ENCODE measurements around the gene C1orf116.

Gene C1orf116

DNA sequence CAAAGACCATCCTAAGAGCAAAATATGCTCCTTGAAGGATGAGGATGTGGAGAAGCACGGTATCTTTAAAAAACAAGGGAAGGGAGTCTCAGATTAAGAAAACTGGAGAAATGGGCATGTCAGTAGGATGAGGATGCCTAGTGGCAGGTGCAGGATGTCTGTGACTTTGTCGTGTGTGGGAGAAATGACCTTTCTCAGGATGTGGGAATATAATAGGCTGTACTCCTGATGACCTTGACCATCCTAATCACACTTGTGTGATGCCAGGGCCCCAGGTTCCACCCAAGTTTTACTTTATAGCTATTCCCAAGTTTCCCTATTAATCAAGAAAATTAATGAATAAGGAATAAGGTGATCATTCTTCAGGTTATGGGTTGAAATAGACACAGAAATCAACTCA, 12.9 kb downstream of the C1orf116 start:
- no peak for DNase-seq (ENCODE audit: low read depth)

DNA sequence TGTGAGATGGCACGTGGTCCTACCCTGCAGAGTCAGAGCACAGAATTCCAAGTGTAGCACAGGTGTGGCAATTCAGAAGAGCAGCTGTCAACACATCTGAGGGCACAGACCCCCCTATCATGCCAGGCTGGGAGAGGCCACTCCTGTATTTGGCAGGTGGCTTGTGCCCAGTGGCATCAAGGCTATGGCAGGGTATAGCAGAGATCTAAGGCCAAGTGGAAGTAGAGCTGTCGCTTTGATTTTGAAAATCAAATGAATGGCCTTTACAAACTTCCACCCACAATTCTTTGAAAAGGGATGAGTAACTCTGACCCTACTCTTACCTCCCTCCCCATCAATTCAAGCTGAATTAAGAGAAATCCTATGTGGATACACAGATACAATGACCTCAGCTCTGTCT, 13.4 kb downstream of the C1orf116 start:
- no peak for DNase-seq (ENCODE audit: low read depth)

DNA sequence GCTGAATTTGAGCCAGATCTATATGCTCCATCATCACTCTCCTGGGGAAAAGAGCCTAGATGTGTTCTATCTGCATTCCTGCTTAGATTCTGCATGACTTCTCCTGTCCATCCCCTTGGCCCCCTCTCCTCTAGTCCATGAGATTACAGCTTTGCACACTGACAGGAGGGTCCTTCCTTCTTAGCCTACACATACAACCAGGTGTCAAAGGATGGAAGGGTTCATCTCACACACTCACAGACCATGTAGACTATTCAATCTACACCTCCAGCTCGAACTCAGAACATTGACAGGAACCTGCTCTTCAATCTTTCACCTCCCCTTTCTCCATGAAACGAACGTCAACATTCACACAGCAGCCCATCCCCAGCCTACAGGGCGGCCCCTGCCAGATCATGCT, 13.8 kb downstream of the C1orf116 start:
- DNase-seq (ENCODE audit: low read depth) = no peak

DNA sequence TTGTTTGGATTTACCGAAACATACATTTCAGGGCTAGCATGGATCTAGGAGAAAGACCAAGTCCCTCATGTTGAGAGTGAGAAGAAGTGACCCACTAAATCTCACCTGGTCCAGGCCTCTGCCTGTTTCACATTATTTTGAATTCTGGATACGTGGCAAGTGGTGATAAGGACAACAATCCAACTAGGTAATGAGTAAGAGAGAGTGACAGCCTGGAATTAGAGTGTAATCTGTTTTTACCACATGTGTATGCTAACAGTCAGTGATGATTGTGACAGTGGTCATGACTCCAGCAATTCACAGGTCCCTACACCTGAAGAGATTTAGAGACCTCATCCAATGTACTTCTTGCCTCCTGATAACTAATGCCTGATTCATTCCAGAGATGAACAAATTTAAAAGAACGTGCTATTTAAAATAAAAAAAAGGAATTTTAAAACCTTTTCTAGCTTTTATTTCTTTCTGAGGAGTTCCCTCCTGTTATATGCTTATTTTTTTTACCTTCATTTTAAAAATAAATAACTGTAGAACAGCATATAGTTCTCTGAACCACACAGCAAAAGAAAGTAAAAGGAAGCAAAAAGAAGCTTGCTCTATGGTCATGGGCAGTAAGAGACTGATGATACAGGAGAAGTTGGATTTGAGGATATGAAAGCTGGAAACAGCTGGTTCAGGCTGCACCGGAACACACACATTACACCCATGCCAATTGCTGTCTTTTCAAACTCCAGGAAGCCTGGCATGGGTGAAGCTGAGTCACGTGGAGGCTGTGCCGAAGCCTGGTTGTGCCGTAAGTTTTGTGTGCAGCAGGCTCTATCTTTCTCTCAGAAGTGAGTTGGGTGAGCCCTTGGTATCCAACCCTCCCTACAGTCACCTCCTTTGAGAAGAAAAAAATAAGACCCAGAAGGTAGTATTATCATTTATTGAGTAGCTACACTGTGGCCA, 14.7 kb downstream of the C1orf116 start:
- DNase-seq (ENCODE audit: low read depth) = no peak

DNA sequence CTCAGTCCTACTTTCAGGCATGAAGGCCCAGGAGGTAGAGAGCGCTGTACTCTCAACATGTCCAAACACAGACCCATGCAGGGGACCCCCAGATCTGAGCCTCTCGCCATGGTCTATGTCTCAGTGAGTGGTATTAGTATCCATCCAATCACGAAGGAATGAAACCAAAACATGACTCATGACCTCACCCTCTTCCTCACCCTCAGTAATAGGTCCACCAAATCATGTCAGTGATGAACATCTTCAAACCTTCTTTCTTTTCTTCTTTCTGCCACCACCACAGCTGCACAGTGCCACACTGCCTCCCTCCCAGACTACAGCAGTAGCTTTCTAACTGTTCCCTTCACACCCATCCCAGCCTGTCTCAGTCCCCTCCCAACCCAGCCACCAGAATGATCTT, 16.8 kb downstream of the C1orf116 start:
- no peak for DNase-seq (ENCODE audit: low read depth)

DNA sequence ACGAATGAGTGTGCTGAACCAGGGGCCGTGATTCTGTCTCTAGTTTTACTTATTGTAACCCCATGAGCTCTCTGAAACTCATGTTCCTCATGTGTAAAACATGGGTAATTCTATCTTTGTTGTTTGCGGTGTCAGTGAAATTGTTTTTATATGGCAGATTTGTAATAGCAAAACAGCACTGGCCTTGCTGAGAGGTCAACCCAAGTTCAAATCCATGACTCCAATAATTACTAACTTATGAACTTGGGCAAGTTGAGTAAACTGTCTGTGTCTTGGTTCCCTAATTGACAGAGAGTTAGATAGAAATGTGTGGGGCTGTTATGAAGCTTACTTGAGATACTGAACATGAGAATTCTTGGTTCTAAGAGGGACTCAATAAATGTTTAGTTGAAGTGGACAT, 17.8 kb downstream of the C1orf116 start:
- DNase-seq (ENCODE audit: low read depth) = no peak

DNA sequence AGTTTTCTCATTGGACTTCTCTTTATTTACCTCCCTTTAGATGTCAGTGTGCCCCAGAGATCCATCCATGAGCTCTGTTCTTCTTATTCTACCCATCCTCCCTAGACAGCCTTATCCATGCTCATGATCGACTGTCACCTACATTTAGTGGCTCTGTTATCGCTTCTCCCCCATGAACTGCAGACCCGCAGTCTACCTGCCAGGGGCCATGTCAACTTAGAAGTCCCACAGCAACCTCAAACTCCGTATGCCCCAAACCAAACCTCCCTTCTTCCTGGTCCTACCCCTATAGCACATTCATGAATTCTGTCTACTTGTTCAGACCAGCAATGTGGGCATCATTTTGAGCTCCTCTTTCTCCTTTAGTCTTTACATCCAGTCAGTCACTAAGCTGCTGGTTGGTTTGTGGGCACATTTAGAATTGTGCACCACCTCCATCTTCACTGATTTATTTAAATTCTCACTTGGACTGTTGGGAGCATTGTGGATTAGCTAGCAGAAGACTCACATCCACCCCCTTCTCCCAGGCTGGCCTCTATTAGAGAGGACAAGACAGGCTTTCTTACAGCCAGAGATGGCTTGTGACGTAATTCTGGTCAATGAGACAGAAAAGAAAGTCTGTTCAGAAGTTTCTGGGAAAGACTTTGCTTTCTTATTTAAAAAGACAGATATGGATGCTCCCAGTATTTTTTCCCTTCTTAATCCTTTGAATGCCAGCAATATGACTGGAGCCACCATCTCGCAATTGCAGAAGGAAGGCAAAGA, 19.1 kb downstream of the C1orf116 start:
- DNase-seq (ENCODE audit: low read depth) = no peak

DNA sequence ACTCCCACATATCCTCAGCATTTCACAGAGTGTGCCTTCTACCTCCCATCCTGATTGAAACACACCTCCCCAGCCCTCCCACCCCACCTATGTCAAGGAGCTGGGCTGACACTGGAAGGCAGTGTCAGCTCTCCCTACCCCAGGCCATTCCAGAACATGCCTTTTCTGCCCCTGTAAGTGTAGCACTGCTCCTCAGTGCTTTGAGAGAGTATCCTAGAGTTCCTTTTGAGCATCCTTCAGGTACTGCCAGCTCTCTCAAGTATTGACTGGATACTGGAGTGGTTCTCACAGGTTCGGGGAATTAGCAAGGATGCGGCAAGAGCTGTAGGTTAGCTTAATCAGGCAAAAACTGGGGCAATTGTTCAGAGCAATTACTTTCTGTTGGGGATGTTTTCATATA, 21.8 kb downstream of the C1orf116 start:
- DNase-seq (ENCODE audit: low read depth) = no peak

DNA sequence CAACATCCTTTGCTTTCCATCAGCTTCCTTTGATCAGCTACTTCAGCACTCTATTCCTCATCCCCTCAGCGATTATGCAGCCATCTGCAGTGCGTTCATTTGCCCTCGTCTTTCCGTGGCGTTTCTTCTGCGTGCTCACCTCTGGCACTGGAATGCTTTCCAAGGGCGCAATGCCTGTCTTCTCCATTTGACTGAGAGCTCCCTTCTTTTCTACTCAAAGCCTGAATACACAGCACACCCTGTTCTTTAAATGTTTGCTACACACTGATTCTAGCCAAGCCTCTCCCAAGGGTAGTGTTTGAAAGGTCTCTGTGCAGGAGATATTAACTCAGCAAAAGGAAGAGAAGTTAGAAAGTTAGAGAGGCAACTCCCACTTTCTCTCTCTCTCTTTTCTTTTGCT, 22.6 kb downstream of the C1orf116 start:
- DNase-seq (ENCODE audit: low read depth) = no peak

DNA sequence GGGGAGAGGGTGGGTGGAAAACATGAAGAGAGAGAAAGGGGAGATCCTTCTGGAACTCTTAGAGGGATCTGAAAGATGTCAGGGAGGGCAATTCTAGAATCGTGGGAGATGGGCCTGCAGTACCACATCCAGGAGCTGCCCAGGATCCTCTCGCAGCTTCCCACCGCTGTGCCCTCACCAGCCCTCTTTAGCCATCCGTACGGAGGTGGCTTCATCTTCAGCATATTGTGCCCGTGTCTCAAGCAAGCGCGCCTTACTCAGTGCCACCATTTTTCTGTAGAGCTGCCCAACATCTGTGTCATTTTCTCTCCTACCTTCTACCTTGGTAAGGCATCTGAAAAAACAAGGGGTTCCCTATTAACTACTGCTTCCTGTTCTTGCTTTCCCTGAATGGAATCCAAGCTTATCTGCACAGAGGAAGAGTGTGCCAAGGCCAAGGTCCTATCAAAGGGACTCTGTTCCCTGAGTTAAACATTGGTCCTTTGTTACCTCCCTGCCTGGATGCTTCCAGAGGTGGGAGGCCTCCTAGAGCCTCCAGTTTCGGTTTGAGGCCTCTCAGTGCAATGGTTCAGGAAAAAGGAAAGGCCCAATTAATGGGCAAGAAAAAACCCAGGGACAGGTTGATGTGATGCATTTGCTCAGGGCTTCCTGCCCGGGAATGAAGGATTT, 23.2 kb downstream of the C1orf116 start:
- DNase-seq (ENCODE audit: low read depth) = no peak

DNA sequence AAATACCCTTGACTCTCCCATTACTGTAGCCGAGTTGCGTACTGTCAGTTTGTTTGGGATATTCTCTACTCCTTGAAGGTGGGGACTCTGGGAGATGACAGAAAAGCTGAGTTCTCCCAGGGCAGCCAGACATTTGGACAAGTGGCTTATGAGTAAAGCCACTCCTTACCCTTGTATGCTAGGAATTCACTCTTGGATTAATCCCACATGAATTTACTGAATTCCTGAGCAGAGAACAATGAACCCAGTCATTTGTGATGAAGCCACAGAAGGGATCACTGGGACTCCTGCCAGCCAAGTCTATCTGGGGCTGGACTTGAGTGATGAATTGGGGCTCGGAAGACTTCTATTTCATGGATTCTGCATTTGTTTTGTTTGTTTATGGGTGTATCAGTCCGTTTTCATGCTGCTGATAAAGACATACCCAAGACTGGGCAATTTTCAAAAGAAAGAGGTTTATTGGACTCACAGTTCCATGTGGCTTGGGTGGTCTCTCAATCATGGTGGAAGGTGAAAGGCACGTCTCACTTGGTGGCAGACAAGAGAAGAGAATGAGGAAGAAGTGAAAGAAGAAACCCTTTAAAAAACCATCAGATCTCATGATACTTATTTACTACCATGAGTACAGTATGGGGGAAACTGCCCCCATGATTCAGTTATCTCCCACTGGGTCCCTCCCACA, 25.1 kb downstream of the C1orf116 start:
- peak; percentile 83 for DNase-seq (ENCODE audit: low read depth)

DNA sequence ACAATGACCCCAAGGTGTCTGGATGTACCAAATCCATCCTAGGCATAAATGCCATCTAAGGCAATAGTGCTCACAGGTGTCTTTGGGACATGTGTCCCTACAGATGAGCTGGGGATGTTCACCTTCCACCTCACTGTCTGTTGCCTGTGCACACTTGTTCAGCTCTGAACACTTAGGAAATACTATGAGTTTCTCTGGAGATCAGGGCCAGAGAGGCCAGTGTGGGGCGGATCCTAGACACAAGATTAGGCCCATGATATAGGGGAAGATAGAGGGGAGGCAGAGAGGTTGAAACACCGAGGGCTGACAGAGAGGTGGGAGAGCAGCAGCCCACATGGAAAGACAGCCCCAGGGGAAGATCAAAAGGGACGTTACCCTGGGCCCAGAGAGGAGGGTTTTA, 25.6 kb downstream of the C1orf116 start:
- no peak for DNase-seq (ENCODE audit: low read depth)

DNA sequence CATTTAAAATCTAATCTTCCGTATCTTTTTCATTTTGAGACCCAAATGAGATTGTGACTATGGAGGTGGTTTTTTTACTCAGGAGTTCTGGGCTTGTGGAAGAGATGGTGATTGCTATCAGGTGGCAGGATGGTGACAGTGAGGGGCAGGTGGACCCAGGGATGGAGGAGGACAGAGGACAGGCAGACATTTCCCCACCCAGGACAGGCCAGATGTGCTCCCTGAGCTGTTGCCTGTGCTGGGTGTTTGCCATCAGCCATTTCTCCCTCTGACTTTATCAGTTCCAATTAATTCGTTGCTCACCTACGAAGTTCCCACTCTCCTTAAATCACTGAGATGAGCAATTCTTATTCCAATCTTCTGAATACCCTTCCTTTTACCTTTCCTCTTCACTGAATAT, 26.5 kb downstream of the C1orf116 start:
- no peak for DNase-seq (ENCODE audit: low read depth)

DNA sequence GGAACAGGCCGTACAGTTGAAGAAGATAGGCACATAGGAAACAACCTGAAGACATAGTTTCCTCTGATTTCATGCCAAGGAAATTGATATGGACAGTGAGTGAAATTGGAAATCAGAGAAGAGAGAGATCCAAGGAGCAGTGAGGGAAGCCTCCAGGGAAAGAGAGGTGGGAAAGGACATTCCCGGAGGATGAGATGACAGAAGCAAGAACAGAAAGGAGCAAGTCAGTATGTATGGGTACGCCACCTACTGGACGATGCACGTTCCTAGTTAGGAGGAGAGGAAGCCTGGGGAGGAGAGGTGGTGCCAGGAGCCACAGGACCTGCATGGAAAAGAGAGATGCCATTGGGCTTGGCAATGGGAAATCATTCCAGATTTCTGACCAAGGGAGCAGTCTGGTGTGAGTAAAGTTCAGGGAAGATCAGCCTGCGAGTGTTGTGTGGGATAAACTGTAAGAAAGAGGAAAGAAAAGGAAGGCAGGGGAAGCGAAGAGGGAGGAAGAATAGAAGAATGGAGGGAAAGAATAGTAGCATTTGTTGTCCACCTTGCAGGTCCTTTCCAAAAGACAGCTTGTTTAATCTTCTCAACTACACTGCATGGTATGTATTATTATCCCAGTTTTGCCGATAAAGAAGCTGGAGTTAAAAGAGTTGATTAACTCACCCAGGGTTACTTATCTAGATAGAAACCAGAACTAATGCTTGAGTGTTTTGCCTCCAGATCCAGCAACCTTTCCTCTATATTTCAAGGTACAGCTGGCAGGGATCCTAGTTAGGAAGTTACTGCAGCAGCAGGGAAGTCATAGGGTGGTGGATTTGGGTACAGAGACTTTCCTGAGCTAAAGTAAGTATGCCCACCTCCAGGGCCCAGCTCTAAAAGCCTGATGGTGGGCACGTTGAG, 27.4 kb downstream of the C1orf116 start:
- DNase-seq (ENCODE audit: low read depth) = peak; percentile 57

DNA sequence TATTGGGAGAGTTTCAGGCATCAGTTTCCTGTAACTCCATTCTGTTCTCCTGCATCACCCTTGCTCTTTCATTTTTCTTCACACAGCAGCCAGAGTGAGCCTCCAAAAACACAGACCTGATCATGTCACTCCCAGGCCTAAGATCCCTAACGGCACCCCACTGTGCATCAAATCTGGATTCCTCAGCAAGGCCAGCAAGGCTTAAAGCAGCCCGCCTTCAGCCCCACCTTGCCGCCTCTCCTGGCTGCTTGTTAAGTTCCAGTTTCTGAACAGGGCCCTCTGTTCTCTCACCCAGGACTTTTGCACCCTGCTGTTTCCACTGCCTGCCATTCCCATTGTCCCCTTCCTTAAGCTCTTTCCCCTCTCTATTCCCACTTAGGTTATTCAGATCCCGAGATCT, 29.3 kb downstream of the C1orf116 start:
- no peak for DNase-seq (ENCODE audit: low read depth)

DNA sequence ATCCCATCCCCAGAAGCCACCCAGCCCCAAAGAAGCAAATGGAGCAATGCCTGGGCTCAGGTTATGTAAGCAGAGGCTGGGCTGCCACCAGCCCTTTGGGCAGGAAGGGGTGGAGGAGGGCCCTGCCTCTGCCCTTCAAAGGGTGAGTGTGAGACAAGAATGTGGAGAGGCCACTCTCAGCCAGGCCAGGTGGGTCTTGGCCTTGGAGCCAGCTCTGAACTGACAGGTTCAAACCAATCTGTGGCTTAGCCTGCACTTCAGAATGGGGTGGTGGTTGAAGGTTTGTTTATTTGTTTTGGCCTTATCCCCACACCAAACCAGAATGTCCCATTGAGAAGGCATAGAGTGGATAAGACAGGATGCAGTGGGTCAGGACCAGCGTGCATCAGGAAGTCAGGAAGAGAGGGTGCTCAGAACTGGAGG, 29.8 kb downstream of the C1orf116 start:
- DNase-seq (ENCODE audit: low read depth) = no peak

DNA sequence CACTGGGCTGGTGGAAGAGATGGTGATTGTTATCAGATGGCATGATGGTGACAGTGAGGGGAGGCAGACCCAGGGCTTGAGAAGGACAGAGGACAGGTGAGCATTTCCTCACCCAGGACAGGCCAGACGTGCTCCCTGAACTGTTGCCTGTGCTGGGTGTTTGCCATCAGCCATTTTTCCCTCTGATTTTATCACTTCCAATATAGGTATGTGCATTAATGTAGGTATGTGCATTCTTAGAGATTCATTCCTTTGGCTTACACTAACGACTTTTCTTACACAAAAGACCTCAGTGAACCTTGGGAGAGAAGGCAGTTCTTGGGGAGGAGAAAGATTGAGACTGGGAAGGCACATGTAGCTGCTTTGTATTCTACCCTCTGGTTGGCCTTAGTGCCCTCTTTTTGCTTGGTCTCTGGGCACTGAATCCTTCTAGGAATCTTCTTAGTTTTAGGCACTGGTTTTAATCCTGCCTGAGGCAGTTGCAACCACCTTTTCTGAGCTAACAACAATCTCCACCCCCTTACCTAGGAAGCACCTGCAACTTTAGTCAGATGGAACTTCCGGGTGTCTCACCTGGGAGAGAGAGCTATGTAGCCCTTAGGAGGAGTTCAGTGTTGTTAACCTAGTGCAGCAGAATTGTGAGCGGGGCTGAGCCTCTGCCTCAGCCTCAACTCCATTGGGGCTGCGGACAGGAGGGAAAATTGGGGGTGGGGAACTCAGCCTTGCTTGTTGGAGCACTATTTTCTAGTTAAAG, 30.9 kb downstream of the C1orf116 start:
- no peak for DNase-seq (ENCODE audit: low read depth)

DNA sequence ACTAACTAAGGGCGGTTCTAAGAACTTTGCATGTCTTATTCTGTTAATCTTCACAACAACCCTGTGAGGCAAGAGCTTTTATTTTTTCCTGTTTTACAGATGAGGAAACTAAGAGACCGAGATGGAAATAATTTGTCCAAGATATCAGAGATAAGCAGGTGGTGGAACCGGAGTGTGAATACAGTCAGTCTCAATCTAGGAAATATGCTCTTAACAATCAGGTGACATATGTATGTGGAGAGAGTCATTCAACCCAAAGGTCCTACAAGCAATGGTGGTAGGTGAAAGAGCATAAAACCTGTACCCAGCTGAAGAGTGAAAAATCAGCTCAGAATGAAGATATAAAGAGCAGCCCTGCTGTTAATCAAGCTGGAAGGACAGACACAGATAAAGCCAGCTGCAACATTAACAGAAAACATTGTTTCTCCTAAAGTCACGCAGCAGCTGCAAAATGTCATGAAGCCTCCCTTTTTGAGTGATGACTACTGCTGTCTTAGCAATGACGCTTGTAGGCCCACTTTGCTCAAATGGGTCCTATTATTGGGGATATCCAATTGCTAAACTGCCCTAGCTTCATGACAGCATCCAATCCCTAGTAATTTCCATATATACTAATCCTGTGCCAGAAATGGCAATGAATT, 31.8 kb downstream of the C1orf116 start:
- no peak for DNase-seq (ENCODE audit: low read depth)

DNA sequence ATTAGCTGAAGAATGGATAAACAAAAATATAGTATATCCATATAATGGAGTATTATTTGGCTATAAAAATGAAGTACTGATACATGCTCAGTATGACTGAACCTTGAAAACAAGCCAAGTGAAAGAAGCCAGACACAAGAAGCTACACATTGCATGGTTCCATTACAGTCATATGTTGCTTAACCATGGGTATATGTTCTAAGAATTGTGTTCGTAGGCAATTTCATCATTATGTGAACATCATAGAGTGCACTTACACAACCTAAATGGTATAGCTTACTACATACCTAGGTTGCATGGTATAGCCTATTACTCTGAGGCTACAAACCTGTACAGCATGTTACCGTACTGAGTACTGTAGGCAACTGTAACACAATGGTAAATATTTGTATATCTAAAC, 33.7 kb downstream of the C1orf116 start:
- DNase-seq (ENCODE audit: low read depth) = no peak

DNA sequence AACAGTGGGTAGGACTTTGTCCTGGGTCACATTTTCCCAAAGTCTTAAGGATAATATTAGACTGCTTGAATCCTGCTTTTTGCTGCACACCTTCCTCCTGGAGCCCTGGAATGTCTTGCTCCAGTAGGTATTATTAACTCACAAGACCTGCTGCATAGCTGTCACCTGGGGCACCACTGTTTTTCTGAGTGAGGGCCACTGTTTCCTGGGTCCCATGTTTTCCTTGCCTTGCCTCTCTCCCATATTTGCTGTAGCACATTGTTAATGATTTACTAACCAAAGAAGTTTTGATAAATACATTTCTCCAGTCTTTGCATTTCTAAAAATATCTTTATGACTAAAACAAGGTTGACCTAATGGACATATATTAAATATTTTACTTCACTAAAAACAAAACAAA, 39.8 kb downstream of the C1orf116 start:
- no peak for DNase-seq (ENCODE audit: low read depth)
